GM12878 (cell line): ENCODE measurements around the gene ENOX1.

Experiments
- BRCA1 ChIP-seq: IDR thresholded peaks from 2 replicates; pipeline ENCODE4 v1.6.1; 2011; ENCODE audit warnings: low read depth, low read length, improper control_type of control experiment
- CBFB ChIP-seq: IDR thresholded peaks from 2 replicates; pipeline ENCODE4 v1.6.1; 2016; ENCODE audit warnings: antibody characterized with exemption, low read depth
- EP300 ChIP-seq, 2 experiments: fragments of 150-350 bp in 1 of 2; IDR thresholded peaks; 2 replicates each; pipeline ENCODE4 v1.6.1; 2011 to 2012; ENCODE audit warnings: low read depth in 2 of 2, low read length in 2 of 2, borderline replicate concordance in 1 of 2, improper control_type of control experiment in 1 of 2, inconsistent platforms in 1 of 2; ENCODE audit not compliant: control insufficient read depth in 1 of 2
- EZH2 ChIP-seq: IDR thresholded peaks from 2 replicates; pipeline ENCODE4 v1.6.1; 2012; ENCODE audit warnings: low read depth, mild to moderate bottlenecking, control low read depth, inconsistent platforms, low read length, borderline replicate concordance; ENCODE audit not compliant: control insufficient read depth
- IRF4 ChIP-seq: IDR thresholded peaks from 2 replicates; pipeline ENCODE4 v1.6.1; 2011; ENCODE audit warnings: low read depth, low read length
- NFIC ChIP-seq: IDR thresholded peaks from 2 replicates; pipeline ENCODE4 v1.6.1; 2012; ENCODE audit warnings: low read depth, mild to moderate bottlenecking, inconsistent platforms, low read length, moderate library complexity
- POLR2A ChIP-seq: IDR thresholded peaks from 2 replicates; pipeline ENCODE4 v1.6.1; 2011; ENCODE audit warnings: low read depth, mild to moderate bottlenecking, low read length
- YBX1 ChIP-seq: fragments of 450-650 bp; IDR thresholded peaks from 2 replicates; pipeline ENCODE4 v1.6.1; 2016; ENCODE audit warnings: antibody characterized with exemption
- TF ChIP-seq, protein P1 (sequence below), 3 experiments: IDR thresholded peaks in 2 of 3; conservative IDR thresholded peaks in 1 of 3; 2 replicates each; pipeline ENCODE4 v1.5.1; 2011; ENCODE audit warnings: low read depth in 3 of 3, low read length in 3 of 3, mild to moderate bottlenecking in 3 of 3, control low read depth in 2 of 3, moderate library complexity in 2 of 3, inconsistent platforms in 1 of 3, mixed read lengths in 1 of 3; ENCODE audit not compliant: control insufficient read depth in 2 of 3, insufficient read depth in 1 of 3; ENCODE audit errors: extremely low read depth in 1 of 3
- TF ChIP-seq, protein P2 (sequence below): fragments of 150-350 bp; IDR thresholded peaks from 2 replicates; pipeline ENCODE4 v1.6.1; 2014; ENCODE audit warnings: mild to moderate bottlenecking, low read depth, low read length

DNA sequence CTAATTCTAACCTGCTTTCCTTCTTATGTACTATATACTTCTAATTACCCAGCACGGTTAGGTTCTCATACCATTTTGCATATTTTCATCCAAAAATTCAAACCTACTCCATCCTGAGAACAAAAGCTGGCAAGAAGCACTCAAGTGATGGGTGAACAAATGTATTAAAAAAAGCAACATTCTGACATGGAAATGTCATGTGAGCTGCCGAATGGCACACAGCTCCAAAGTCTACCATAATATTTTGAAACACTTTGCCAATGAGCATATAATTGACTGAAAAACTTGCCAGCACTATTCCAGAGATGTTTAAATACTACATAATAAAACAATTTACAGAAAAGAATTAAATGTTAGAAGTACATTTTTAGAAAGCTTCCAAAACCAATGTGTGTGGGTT is 274.6 kb downstream of the ENOX1 start:
- TF ChIP-seq EP300 (IDR thresholded peaks at IDR 0.05; ENCODE audit: borderline replicate concordance in 1 of 2, control insufficient read depth in 1 of 2, low read depth in 2 of 2, low read length in 2 of 2) (no peak), NFIC (no peak), EZH2 (no peak), IRF4 (no peak), YBX1 (no peak), CBFB (no peak), BRCA1 (no peak), POLR2A (no peak)
- TF ChIP-seq, protein P1, sequence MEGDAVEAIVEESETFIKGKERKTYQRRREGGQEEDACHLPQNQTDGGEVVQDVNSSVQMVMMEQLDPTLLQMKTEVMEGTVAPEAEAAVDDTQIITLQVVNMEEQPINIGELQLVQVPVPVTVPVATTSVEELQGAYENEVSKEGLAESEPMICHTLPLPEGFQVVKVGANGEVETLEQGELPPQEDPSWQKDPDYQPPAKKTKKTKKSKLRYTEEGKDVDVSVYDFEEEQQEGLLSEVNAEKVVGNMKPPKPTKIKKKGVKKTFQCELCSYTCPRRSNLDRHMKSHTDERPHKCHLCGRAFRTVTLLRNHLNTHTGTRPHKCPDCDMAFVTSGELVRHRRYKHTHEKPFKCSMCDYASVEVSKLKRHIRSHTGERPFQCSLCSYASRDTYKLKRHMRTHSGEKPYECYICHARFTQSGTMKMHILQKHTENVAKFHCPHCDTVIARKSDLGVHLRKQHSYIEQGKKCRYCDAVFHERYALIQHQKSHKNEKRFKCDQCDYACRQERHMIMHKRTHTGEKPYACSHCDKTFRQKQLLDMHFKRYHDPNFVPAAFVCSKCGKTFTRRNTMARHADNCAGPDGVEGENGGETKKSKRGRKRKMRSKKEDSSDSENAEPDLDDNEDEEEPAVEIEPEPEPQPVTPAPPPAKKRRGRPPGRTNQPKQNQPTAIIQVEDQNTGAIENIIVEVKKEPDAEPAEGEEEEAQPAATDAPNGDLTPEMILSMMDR (IDR thresholded peaks at IDR 0.05 in 2 of 3, conservative IDR thresholded peaks at IDR 0.05 in 1 of 3; ENCODE audit: control insufficient read depth in 2 of 3, extremely low read depth in 1 of 3, insufficient read depth in 1 of 3, low read depth in 3 of 3, low read length in 3 of 3), result no peak
- TF ChIP-seq, protein P2, sequence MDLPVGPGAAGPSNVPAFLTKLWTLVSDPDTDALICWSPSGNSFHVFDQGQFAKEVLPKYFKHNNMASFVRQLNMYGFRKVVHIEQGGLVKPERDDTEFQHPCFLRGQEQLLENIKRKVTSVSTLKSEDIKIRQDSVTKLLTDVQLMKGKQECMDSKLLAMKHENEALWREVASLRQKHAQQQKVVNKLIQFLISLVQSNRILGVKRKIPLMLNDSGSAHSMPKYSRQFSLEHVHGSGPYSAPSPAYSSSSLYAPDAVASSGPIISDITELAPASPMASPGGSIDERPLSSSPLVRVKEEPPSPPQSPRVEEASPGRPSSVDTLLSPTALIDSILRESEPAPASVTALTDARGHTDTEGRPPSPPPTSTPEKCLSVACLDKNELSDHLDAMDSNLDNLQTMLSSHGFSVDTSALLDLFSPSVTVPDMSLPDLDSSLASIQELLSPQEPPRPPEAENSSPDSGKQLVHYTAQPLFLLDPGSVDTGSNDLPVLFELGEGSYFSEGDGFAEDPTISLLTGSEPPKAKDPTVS, result no peak
